RPMI7951 (cell line): ENCODE data around the gene FAM184A. TPM values are rescaled to one million over a fixed set of nuclear protein-coding genes. Genes with fewer than 3 reads are reported as not detected.

Source experiments
- DNase-seq: peaks from one replicate; pipeline ENCODE4 v3.0.0-alpha.2; 2012; ENCODE audit warnings: low read depth
- total RNA-seq: library from RNA; depleted of rRNA; stranded (reverse); fragments of >200 nt; shearing (Covaris generic); gene quantifications from 2 replicates; pipeline ENCODE4 v1.2.3, GENCODE V29; 2014

FAM184A gene
- total RNA-seq, 1 experiment from 2014 or later = 0.24 TPM

GRCh38 chr6:118963003-118963402, 115.5 kb downstream of the FAM184A start:
- peak; percentile 4 for DNase-seq

GRCh38 chr6:118959903-118960302, 118.6 kb downstream of the FAM184A start:
- no peak for DNase-seq

- no peak for DNase-seq
Observed at GRCh38 chr6:118953391-118953790, 125.1 kb downstream of the FAM184A start.

GRCh38 chr6:118952683-118953082, 125.8 kb downstream of the FAM184A start:
- DNase-seq = no peak

DNA sequence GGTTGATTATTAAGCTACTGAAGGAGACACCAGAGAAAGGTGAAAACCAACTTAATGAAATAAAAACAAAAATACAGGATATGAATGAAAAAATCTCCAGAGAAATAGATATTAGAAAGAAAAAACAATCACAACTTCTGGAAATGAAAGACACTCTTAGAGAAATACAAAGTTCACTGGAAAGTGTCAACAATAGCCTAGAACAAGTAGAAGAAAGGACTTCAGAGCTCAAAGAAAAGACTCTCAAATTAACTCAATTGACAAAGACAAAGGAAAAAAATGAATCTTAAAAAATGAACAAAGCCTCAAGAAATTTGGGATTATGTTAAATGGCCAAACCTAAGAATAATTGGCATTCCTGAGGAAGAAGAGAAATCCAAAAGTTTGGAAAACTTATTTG, 133.2 kb downstream of the FAM184A start:
- DNase-seq = no peak

DNA sequence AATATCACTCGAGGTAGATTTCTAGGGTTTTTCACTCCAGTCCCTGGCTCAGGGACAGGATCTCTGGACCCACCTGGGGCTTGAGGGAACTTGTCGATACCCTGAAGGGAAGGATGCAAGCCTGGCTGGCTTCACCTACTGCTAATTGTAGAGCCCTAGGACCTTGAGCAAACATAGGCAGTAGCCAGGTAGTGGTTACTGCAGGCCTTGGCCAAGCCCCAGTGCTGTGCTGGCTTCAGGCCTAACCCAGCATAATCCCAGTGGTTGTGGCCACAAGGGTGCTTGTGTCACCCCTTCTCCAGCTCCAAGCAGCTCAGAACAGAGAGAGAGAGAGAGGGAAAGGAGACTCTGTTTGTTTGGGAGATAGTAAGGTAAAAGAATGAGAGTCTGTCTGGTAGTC, 137.7 kb downstream of the FAM184A start:
- DNase-seq = no peak

- DNase-seq = no peak
Observed at GRCh38 chr6:118939683-118940082, 138.8 kb downstream of the FAM184A start.

GRCh38 chr6:118935978-118936703, 142.3 kb downstream of the FAM184A start:
- no peak for DNase-seq

GRCh38 chr6:118935331-118935668, 143.2 kb downstream of the FAM184A start:
- DNase-seq = no peak

DNA sequence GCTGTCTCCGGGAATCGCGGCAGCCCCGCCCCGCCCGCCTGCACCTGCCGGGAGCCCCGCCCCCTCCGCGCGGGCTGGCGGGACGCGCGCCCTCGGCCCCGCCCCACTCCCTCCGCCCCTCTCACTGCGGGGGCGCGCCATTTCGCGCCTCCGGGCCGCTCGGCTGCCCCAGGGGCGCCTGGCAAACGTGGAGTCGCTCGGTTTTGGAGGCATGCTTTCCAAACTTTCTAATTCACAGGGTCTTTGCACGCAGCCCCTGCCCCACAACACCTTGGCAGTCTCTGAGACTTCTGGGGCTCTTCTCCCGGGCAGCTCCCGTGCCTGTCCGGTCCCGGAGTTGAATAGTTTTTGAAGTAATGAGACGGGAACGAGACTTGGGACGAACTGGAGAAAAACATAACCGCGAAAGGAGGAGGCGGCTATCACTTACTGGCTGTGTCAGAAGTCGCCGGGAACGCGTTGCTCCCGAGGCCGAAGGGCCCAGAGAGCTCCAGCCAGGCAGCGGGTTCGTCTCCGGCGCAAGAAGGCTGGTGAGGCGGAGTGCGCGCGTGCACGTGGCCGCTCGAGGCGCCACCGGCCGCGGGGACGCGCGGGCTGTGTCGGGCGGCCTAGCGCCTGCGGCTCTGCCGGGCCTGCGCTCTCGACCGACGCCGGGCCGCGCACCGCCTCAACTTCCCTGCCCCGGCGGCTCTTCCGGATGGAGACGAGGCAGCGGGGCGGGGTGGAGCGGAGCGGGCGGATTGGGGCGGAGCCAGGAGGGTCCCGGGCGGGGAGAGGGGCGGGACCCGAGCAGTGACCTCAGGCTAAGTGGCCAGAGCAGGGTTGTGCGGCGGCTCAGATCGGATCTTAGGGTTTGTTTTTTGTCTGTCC, 143.8 kb downstream of the FAM184A start, which contains the start of gene MCM9:
MCM9 (minus strand) TSS at position 699 of the 870 bp plus-strand sequence. CDS start 3,436 bp downstream, outside the sequence.
- peak; percentile 83 for DNase-seq

DNA sequence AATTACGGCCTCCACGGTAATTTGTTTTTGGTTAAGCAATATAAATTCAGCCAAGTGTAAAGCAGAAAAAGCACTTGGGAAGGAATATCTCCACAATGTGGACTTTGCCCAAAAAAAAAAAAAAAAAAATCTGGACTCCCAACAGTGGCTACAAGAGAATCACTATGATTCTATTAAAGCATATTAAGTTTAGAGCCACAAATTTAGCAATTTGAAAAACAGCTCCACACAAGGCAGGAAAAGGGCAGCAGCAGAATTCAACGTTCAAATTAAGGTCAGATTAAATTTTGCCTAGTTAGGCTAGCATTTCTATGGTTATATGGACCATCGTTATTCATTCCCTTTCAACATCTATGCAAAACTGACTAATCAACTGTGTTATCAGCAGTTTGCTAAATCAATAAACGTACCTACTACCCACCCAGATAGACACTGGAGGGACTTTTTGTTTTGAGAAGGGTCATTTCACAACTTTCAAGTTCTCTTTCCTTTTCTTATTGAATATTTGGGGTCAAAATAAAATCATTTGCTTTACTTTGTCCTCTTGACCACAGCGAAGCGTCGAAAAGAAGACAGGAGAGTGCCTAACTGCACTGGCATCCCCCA, 144.5 kb downstream of the FAM184A start:
- no peak for DNase-seq

GRCh38 chr6:118932421-118932820, 146.0 kb downstream of the FAM184A start:
- no peak for DNase-seq

DNA sequence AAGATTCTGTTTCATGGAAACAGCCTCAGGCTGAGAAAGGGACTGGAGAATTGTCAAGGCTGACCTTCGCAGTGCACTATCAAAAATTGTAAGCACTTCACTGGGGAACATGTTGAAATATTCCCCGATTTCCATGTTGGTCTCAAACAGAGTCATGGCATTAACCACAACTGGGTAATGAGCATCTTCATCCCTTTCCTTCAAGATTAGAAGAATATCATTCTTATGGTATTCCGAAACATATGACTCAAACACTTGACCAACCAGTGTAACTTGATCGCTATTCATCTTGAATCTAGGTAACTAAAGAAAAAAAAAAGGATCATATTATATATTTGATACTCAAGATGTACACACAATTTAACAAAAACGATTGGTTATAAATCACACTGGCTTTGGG, 147.0 kb downstream of the FAM184A start:
- DNase-seq = peak; percentile 5

- no peak for DNase-seq
Observed at GRCh38 chr6:118930680-118931079, 147.8 kb downstream of the FAM184A start.

DNA sequence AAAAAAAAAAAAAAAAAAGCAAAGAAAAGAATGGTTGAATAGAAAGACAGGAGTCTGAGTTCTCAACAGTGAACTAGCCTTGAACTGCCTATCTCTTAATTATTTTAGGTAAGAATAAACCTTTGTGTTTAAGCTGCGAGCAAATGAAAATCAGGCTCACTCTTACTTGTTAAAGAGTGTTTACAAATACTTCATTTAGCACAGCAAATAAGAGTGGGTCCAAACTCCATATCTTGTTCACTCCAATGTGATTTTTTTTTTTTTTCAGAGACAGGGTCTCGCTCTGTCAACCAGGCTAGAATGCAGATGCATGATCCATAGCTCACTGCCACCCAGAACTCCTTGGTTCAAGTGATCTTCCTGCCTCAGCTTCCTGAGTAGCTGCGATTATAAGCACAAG, 155.4 kb downstream of the FAM184A start:
- DNase-seq = no peak

- DNase-seq = no peak
Observed at GRCh38 chr6:118921084-118921483, 157.4 kb downstream of the FAM184A start.

DNA sequence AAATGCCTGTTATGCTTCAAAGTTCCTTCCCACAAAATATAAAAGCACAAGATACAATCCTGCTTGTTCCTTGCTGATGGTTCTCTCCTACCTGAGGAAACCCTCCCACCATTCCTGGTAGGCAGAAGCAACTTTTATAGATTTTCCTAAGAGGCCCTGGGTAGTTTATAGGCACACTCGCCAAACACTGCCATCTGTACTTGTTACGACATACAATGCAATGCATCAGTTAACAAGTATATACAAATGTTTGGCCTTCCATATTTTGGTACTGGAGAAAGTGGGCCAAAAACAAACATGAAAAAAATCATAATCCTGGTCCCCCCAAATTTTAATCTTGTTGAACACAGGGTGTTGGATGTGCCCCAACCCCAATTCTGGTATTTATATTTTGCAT, 160.1 kb downstream of the FAM184A start:
- DNase-seq = no peak

DNA sequence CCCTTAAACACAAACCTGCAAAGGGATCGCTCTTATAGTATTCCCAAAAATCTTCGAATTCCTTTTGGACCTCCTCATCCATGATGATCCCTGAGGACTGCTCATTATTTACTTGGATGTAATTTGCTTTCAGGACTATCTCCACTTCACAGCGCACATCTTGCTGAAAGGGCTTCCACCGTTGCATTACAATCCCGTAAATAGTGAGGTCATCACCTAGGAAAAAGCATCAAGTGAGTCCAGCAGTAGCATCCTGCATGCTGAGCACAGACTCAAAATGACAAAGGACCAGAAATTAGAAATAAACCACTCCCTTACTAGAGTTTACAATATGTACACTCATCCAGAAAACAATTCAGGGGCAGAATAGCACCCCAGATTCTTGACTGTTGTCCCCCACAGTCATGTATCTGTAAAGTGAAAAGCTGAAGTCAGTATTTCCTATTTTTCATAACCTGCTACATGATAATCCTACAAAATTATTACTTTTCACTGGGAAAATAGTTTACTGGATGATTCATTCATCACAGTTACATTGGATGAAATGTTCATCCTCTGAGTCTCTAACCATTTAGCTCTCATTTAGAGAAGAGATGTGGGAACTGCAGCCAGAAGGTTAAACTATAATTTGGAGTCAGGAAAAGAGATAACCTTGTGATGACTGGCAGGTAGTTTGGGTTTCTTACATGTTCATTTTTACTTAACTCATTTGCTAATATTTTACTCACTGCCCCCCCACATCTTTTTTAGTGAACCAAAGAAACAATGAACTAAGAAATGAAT, 160.7 kb downstream of the FAM184A start:
- no peak for DNase-seq

DNA sequence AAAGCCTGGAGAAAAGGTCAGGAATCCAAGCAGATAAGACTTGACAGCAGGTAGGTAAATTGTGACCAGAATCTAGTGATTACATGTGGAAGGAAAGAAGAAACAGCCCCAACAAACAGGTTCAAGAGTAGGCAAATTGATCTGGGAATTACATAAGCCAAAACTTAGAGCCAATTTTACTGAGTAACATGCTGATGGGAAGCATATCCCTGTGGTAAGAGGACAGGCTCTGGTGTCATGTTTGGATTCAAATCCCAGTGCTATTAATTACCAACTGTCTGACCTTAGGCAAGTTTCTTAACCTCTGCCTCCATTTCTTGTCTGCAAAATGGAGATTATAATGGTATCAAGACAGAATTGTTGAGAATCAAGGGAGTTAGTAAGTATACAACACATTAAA, 163.9 kb downstream of the FAM184A start:
- no peak for DNase-seq

DNA sequence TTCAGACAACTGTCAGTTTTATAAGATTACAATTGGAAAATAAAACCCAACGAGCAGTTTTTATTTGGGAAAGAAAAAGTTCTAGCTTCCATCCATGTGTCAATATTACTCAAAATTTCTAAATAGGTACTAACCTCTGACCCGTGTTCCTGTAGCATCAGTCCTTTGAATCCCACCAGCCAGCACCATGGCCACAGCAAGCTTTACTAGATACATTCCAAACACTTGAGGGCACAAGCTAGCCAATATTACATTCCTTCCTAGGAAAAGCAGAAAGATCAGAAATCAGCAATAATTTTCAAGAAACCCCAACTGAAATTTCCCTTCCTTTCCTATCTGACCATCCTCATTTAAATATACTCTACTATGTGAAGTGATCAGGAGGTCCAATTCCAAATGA, 165.3 kb downstream of the FAM184A start:
- DNase-seq = no peak

GRCh38 chr6:118912646-118913045, 165.8 kb downstream of the FAM184A start:
- no peak for DNase-seq
